Esophagus squamous epithelium (tissue), 5 donors: ENCODE data around the gene SMIM44. TPM values are rescaled to one million over a fixed set of nuclear protein-coding genes. Genes with fewer than 3 reads are reported as not detected.

Experiments used
- DNase-seq: peaks from one replicate; lab custom pipeline; 2025; lab: John Stamatoyannopoulos, UW
- H3K27ac ChIP-seq, 4 donors: fragments of 200-600 bp; sonication (generic); one replicate each; pipeline ENCODE4 v1.5.1; 2016 to 2019; ENCODE audit warnings: mild to moderate bottlenecking in 1 of 4
- H3K27me3 ChIP-seq, 4 donors: fragments of 200-600 bp; sonication (generic); 1 replicate in 3 of 4; 2 replicates in 1 of 4; pipeline versions ENCODE4 v1.5.1 to v1.6.0; 2017 to 2021; ENCODE audit warnings: antibody characterized with exemption in 1 of 4
- H3K36me3 ChIP-seq, 3 donors: fragments of 200-600 bp; sonication (generic); one replicate each; pipeline ENCODE4 v1.5.1; 2016 to 2019
- H3K4me1 ChIP-seq, 3 donors: fragments of 200-600 bp; sonication (generic); one replicate each; pipeline ENCODE4 v1.5.1; 2017 to 2019
- H3K4me3 ChIP-seq, 4 donors: fragments of 200-600 bp; sonication (generic); 1 replicate in 3 of 4; 2 replicates in 1 of 4; pipeline ENCODE4 v1.5.1; 2016 to 2019; ENCODE audit warnings: mild to moderate bottlenecking in 2 of 4, moderate library complexity in 1 of 4
- H3K9me3 ChIP-seq, 3 donors: fragments of 200-600 bp; sonication (generic); one replicate each; pipeline ENCODE4 v1.5.1; 2016 to 2019
- CTCF ChIP-seq, 6 experiments: fragments of 450-650 bp in 4 of 6; fragments of 200-600 bp in 2 of 6; sonication (generic) in 2 of 6; IDR thresholded peaks; one replicate each; pipeline ENCODE4 v1.5.1; 2016 to 2019; ENCODE audit warnings: antibody characterized with exemption in 6 of 6, mild to moderate bottlenecking in 4 of 6, moderate library complexity in 4 of 6
- POLR2A ChIP-seq, 4 donors: fragments of 450-650 bp; IDR thresholded peaks; one replicate each; pipeline ENCODE4 v1.6.1; 2017; ENCODE audit warnings: antibody characterized with exemption in 4 of 4, mild to moderate bottlenecking in 4 of 4, moderate library complexity in 3 of 4
- WGBS, 2 donors: methylation state at CpG; one replicate each; pipeline ENCODE4 v1.1.5; 2018; 5-methylcytosine and 5-hydroxymethylcytosine counted together
- intact Hi-C: fragments of 100-400 bp; cut with DNase I; formaldehyde crosslinking; loops from one replicate; pipeline ENCODE4 v1.15.0; 2022
- total RNA-seq, 4 donors: library from RNA; depleted of rRNA; stranded (reverse); fragments of >200 nt; gene quantifications; one replicate each; pipeline ENCODE4 v1.1.0, GENCODE V29; 2016
- donor health status: DM: yes; HTN: yes; CAD: no.

SMIM44 gene
- total RNA-seq, 4 donors from 2014 or later = not detected

- WGBS, 2 donors = 47 to 63% methylated on average over 10 to 15 of the region's 27 CpGs
- Histone ChIP-seq H3K27ac (no peak within 1 kb of the TSS), H3K9me3 (no peaks in the 10 kb centered on the region)
Observed at GRCh38 chr19:3480383-3481091, 2.7 kb downstream of the SMIM44 start, which contains the start of gene SMIM24. Gene SMIM24 (minus strand): TSS chr19:3480525. CDS start chr19:3480463, 62 bp downstream.

GRCh38 chr19:3479834-3480215 is 3.4 kb downstream of the SMIM44 start:
- no peak overlapping the region for H3K4me3 ChIP-seq
- peaks cover 0 to 13% (median 7%) of the 10 kb centered on the region in 3 donors for H3K4me1 ChIP-seq
- DNase-seq = no peak
- H3K9me3 ChIP-seq = no peaks in the 10 kb centered on the region
- WGBS, 2 donors = 44 to 53% methylated on average over 8 to 9 of the region's 9 CpGs
- intact Hi-C loops = loop anchor here (5.0 kb wide), 1 partner anchor 158 kb away; no protein-coding TSS in a partner anchor
- peaks cover 0 to 75% (median 4%) of the 10 kb centered on the region in 4 donors for H3K27me3 ChIP-seq
- TF ChIP-seq CTCF (IDR thresholded peaks at IDR 0.05) (no peak), POLR2A (IDR thresholded peaks at IDR 0.05) (no peak)
- no peak overlapping the region for H3K27ac ChIP-seq
- no peaks in the 10 kb centered on the region for H3K36me3 ChIP-seq

More at GRCh38 chr19:3480383-3481091, 2.7 kb downstream of the SMIM44 start, which contains the start of gene SMIM24:
- DNase-seq = no peak
- no peaks in the 10 kb centered on the region for H3K36me3 ChIP-seq
- no peak within 1 kb of the TSS for H3K4me3 ChIP-seq
- intact Hi-C loops = no loop called here
- no peak for TF ChIP-seq CTCF (IDR thresholded peaks at IDR 0.05)
- TF ChIP-seq POLR2A (IDR thresholded peaks at IDR 0.05) = no peak
- peaks cover 0 to 13% (median 7%) of the 10 kb centered on the region in 3 donors for H3K4me1 ChIP-seq
- H3K27me3 ChIP-seq = peaks cover 0 to 74% (median 4%) of the 10 kb centered on the region in 4 donors

GRCh38 chr19:3479177-3479833 is 3.9 kb downstream of the SMIM44 start:
- TF ChIP-seq POLR2A (IDR thresholded peaks at IDR 0.05) = no peak
- no peak for TF ChIP-seq CTCF (IDR thresholded peaks at IDR 0.05)
- no peak for DNase-seq

GRCh38 chr19:3478409-3479176 is 4.6 kb downstream of the SMIM44 start:
- no peaks in the 10 kb centered on the region for H3K9me3 ChIP-seq
- WGBS, 2 donors = 31% methylated on average over 22 to 23 of the region's 27 CpGs
- H3K27me3 ChIP-seq = peaks cover 0 to 75% (median 4%) of the 10 kb centered on the region in 4 donors
- H3K4me1 ChIP-seq = peaks cover 0 to 13% (median 7%) of the 10 kb centered on the region in 3 donors
- H3K4me3 ChIP-seq = no peak overlapping the region
- DNase-seq = no peak
- intact Hi-C loops = loop anchor here (5.0 kb wide), 1 partner anchor 156 kb away; no protein-coding TSS in a partner anchor
- no peak overlapping the region for H3K27ac ChIP-seq
- TF ChIP-seq POLR2A (IDR thresholded peaks at IDR 0.05) = no peak
- no peak for TF ChIP-seq CTCF (IDR thresholded peaks at IDR 0.05)
- no peaks in the 10 kb centered on the region for H3K36me3 ChIP-seq

More at GRCh38 chr19:3479177-3479833, 3.9 kb downstream of the SMIM44 start:
- Histone ChIP-seq H3K9me3 (no peaks in the 10 kb centered on the region), H3K4me1 (peaks cover 0 to 13% (median 7%) of the 10 kb centered on the region in 3 donors), H3K36me3 (no peaks in the 10 kb centered on the region), H3K27me3 (peaks cover 0 to 75% (median 4%) of the 10 kb centered on the region in 4 donors), H3K27ac (no peak overlapping the region), H3K4me3 (no peak overlapping the region)
- 30 to 33% methylated on average over 7 of the region's 7 CpGs for WGBS, 2 donors
- intact Hi-C loops = loop anchor here (5.0 kb wide), 1 partner anchor 157 kb away; no protein-coding TSS in a partner anchor
